Umbilical cord (tissue), 2 donors: ENCODE results near the gene TMEM147. TPM values are rescaled to one million over a fixed set of nuclear protein-coding genes. Genes with fewer than 3 reads are reported as not detected.
"Not testable (repeated sequence)": the region's sequence is repeated elsewhere in the genome, so short reads cannot be mapped to it uniquely, and the experiment has no call there.

Experiments used
- DNase-seq: peaks from one replicate; pipeline ENCODE4 v3.0.0-alpha.2; 2015; ENCODE audit warnings: low spot score
- total RNA-seq: library from RNA; depleted of rRNA; stranded (reverse); fragments of >200 nt; gene quantifications from one replicate; pipeline ENCODE4 v1.2.3, GENCODE V29; 2014; ENCODE audit warnings: low replicate concordance; ENCODE audit not compliant: insufficient read depth

The TMEM147 gene
- total RNA-seq, 1 donor from 2014 or later, result 55.4 TPM

DNA sequence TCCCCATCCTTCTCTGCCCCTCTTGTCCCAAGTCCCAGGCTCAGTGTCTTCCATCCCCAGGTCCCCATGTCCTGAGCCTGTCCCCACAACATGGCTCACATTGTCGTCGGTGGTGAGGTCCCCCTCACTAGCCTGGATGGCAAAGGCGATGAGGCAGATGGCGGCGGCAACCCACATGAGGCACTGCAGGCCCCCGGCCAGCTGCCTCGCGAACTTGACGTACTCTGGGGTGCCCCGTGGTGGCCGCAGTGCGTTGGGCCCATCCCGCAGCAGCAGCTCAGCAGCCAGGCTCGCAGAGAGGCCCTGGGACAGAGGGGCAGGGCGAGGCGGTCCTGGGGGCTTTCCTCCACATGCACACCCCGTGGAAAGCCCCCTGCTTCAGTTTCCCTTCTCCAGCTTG lies 16.9 kb downstream of the TMEM147 start:
- DNase-seq, result no peak

DNA sequence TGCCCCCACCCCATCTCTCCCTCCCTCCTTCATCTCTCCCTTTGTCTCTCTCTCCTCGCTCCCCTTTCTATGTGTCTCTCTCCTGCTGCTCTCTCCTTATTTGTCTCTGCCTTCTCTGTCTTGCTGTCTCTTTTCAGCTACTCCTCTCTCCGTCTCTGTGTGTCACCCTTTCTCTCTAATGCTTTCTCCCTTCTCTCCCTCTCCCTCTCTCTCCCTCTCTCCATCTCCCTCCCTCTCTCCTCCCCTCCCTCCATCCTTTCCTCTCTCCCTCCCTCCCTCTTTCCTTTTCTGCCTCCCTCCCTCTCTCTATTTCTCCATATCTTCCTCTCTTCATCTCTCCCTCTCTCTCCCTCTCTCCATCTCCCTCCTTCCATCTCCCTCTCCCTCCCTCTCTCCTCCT lies 17.4 kb downstream of the TMEM147 start:
- no peak for DNase-seq

DNA sequence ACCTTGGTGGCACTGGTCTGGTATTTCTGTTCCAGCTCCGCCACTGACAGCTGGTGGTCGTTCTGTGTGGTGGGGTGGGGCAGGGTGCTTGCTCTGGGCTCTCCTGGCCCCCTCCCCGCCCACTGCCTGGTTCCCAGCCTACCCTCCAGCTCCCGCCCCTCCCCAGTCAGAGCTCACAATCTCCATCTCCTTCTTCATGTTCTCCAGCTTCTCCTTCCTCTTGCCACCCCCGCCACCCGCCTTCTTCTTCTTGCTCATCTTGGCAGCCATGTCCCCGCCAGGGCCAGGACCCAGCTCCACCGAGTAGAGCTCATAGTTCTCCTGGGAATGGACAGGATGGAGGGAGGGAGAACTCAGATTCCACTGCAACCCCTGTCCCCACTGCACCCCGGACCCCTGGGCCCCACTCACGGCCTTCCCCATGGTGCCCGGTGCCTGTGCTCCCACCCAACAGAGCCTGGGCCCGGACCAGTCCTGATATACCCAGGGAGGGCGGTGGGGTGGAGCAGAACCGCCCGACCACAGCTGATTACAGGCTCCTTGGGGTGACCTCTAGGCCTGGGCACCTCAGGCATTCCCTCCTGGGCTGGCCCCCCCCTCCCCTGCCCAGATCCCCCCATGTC lies 17.9 kb downstream of the TMEM147 start, which contains the start of gene ATP4A:
TSS of gene ATP4A (minus strand) at position 452 of the 623 bp plus-strand sequence. CDS start at position 423, 29 bp downstream.
- DNase-seq, result no peak

DNA sequence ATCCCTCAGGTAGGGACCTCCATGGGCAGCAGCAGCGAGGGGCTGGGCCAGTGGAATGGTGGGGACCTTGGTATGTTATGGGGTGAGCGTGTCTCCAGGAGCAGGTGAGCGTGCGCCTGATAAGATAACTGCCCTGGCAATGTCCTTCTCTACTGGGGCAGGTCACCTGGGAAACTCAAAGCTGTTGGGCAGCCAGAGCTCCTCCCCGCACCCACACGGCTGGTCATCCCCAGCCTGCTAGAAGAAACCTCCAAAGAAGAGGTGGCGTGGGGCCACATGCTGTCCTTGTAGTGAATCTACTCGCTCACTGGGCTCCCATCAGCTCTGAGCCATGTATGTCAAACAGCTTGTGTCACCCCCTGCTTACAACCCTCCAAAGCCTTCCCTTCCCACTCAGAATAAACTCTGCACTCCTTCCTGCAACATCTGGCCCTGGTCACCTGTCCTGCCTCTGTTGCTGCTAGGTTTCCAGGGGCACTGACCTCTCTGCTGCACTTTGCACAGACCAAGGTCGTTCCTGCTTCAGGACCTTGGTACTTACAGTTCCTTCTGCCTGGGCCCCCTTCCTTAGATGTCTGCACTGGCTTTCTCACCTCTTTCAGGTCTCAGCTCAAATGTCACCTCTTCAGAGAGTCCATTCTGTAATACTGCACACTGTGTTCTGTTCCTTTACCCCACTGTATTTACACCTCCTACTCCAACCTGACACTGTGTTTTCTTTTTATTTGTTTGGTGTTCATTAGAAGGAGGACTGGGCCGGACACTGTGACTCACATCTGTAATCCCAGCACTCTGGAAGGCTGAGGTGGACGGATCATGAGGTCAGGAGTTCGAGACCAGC lies 19.8 kb downstream of the TMEM147 start:
- DNase-seq, result no peak

DNA sequence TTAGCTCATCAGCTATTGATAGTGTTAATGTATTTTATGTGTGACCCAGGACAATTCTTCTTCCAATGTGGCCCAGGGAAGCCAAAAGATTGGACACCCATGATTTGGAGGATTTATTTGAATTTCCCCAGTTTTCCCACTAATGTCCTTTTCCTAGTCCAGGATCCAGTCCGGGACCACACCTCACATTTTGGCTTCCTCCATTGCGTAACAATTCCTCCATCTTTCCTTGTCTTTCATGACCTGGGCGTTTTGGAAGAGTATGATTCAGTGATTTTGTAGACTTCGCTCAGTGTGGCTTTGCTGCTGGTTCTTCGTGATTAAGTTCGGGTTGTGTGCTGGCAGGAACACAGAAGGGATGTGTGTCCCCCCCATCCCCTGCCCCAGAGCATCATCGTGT lies 21.3 kb downstream of the TMEM147 start:
- DNase-seq, result no peak

DNA sequence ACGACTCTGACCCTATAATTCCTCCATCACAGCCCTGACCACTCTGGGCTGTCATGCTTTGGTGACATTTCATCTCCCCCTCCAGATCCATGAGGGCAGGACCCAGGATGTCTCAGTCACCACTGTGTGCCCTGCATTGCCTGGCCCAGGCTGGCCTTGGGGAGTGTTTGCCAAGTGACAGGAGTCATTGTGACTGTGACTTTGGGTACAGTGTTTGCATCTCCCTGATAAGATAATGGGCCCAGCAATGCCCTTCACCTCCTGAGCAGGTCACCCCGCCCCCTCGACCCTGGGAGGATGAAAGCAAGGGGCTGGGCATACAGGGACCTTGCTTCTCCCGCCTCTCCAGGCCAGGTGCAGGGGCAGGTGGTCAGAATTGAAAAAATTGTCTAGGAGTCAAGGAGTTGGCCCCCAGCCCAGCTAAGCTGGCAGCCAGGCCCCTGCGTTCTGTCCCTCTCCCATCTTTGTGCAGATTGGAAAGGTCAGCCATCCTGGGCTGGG lies 23.9 kb downstream of the TMEM147 start:
- no peak for DNase-seq

DNA sequence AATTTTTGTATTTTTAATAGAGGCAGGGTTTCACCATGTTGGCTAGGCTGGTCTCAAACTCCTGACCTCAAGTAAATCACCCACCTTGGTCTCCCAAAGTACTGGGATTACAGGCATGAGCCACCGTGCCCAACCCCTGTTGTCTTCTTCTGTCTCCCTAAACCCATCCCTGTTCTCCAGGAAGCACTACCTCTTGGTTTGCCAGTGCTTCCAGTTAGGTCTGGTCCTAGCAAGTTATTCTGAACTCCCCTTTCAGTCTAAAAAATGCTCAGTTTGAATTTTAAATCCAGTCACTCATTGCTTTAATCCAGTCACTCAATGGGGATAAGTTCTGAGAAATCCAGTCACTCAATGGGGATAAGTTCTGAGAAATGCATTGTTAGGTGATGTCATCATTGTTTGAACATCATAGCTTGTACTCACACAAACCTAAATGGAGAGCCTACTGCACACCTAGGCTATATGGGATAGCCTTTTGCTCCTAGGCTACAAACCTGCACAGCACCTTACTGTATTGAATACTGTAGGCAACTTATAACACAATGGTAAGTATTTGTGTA lies 26.1 kb downstream of the TMEM147 start:
- no peak for DNase-seq

DNA sequence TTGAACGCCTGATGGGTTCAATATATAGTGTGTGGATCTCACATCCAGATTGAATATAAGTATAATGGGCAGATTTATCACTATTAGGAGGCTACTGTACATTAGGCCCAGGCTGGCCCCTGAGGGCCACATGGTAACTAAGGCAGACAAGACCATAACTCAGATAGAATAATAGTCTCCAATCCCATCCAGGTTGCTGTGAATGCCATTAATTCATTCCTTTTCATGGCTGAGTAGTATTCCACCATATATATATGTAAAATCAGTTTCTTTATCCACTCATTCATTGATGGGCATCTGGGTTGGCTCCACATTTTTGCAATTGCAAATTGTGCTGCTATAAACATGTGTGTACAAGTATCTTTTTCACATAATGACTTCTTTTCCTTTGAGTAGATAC lies 32.5 kb downstream of the TMEM147 start:
- no peak for DNase-seq

DNA sequence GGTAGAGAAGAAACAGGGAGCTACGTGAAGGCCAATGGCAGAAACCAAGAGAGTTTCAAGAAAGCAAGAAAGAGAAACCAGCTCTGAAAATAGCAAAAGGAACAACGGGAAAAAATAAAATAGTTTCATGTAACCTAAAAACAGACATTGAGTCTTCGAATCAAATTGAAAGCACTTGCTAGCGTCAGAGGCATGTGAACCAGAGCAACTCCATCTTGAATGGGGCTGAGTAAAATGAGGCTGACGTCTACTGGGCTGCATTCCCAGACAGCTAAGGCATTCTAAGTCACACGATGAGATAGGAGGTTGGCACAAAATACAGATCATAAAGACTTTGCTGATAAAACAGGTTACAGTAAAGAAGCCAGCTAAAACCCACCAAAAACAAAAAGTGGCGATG lies 33.3 kb downstream of the TMEM147 start:
- DNase-seq, result peak; percentile 9

DNA sequence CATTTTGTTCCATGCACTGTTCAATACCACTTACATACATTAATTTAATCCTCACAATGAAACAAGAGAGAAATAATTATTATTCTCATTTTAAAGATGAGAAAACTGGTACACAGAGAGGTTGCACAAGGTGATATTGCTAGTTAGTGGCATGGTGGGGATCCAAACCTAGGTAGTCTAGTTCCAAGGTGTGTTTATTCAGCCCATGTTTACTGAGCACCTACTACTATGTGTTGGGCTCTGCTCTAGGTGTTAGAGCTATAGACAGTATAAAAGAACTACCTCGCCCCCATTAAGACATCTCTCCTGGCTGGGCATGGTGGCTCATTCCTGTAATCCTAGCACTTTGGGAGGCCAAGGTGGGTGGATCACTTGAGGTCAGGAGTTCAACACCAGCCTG lies 37.3 kb downstream of the TMEM147 start:
- no peak for DNase-seq

DNA sequence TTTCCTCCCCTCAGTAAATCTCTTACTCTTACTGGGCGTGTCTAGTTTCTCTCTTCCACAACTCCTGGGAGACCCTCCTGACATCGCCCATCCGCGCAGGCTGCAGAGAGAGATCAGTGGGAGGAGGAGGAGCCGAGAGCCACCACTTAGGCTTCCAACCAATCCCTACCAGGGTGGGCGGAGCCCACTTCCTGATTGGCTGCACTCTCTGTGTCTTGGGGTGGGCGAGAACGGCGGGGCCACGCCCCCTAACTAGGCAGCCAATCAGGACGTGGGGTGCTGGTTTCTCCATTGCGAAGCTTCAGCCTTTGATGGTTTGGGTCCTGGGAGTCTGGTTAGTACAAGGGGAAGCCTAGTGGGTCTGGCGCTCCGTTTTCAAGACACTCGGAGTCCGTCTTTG lies 40.4 kb downstream of the TMEM147 start, which contains the start of gene PMIS2:
TSS of gene PMIS2 (plus strand) at position 326 of the 400 bp plus-strand sequence. CDS start 87 bp downstream, outside the sequence.
- DNase-seq, result no peak

DNA sequence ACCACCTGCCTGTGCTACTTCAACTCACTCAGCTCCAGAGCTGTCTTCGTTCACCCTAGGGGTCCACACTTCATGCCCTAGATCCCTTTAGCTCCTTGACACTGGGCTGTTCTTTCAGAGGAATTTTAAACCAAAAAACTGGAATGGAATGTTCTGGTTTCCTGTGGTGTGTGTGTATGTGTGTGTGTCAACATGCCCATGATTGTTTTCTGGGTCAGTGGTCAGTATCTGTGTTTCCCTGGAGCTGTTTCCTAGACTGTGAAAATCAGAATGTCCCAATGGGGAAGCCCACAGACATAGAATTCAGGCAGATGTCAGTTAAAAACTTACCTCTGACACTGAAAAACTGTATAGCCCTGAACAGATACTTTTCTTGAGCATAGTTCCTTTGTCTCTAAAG lies 41.9 kb downstream of the TMEM147 start:
- DNase-seq, result no peak

DNA sequence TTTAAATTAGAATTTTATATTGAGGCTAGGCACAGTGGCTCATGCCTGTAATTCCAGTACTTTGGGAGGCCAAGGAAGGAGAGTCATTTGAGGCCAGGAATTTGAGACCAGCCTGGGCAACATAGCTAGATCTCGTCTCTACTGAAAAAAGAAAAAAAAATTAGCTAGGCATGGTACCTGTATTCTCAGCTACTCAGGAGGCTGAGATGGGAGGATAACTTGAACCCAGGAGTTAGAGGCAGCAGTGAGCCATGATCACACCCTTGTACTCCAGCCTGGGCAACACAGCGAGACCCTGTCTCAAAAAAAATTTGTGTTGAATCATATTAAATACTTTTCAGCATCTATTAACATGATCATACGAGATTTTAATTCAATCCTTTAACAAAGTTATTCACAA lies 45.4 kb downstream of the TMEM147 start:
- DNase-seq, result no peak

DNA sequence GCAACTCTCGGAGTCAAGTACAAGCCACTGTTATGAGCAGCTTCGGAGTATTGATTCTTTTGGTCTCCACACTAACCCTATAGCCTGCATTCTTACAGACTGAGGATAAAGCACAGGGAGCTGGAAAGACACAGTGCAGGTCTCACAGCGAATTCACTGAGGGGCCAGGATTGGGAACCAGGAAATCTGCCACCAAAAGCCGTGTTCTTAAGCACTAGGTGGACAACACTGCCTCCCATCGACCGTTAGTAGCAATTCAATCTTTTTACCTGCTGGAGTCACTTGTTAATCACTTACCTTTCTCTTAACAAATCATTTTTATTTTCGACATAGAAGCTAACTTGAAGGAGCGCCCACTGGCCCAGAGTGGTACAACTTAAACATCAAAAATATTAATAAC lies 46.8 kb downstream of the TMEM147 start:
- DNase-seq, result peak; percentile 47

DNA sequence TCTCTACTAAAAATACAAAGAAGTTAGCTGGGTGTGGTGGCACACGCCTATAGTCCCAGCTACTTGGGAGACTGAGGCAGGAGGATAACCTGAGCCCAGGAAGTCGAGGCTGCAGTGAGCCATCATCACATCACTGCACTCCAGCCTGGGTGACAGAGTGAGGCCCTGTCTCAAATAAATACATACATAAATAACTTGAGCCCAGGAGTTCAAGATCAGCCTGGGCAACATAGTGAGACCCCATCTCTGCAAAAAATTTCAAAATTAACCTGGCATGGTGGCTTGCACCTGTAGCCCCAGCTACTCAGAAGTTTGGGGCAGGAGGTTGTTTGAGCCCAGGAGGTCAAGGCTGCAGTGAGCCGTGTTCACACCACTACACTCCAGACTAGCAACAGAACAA lies 49.6 kb downstream of the TMEM147 start:
- DNase-seq, result not testable (repeated sequence)

DNA sequence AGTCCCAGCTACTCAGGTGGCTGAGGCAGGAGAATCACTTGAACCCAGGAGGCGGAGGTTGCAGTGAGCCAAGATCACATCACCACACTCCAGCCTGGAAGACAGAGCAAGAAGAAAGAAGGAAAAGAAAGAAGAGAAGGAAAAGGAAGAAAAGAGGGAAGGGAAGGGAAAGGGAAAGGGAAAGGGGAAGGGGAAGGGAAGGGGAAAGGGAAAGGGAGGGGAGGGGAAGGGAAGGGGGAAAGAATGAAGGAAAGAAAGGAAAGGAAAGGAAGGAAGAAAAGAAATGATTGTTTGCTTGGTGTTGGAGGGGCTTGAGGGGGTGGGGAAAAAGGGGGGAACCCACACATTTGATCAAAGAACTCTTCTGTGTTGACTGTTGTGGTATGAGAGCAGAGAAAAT lies 50.5 kb downstream of the TMEM147 start:
- no peak for DNase-seq

DNA sequence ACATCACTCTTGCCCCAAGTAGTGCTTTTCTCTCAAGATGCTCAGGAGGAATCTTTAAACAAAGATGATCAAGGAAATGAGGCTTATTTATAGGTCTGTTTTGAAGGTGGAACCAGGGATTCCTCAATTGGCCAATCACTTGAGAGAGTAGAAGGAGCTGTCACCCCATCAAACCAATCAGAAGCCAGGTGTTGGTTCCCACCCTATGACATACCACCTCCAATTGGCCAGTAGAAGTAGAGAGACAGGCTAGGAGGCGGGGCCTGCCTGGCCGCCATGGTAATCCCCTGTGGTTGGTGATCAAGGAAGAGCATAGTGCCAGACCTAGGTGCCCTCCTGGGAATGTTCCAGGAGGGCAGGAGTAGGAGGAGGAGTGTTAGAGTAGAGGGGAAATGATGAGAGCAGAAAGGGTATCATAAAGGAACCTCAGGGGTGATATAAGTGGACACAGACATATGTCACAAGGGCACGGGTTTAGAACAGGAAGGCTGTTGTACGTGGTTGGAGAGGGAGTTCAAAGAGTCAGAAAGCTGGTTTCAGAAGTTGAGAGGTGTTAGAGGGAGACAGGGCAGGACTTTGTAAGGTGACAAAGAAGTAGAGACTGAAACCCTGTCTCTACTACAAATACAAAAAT lies 51.1 kb downstream of the TMEM147 start:
- no peak for DNase-seq

Other genes starting within 250 kb of the TMEM147 start
- 13.0 TPM for gene CD22, start 216.4 kb upstream of the TMEM147 start, total RNA-seq
- 0.48 TPM for gene FFAR1, start 197.7 kb upstream of the TMEM147 start, total RNA-seq
- gene FFAR3, start 187.2 kb upstream of the TMEM147 start, total RNA-seq, result 7.0 TPM
- not detected for gene GPR42, start 174.6 kb upstream of the TMEM147 start, total RNA-seq
- 0.72 TPM for gene FFAR2, start 97.4 kb upstream of the TMEM147 start, total RNA-seq
- gene KRTDAP, start 55.2 kb upstream of the TMEM147 start, total RNA-seq, result 56.1 TPM
- 11.8 TPM for gene DMKN, start 32.0 kb upstream of the TMEM147 start, total RNA-seq
- gene SBSN, start 17.3 kb upstream of the TMEM147 start, total RNA-seq, result 2.2 TPM
- not detected for gene GAPDHS, start 12.2 kb upstream of the TMEM147 start, total RNA-seq
- gene ATP4A, start 18.0 kb downstream of the TMEM147 start, total RNA-seq, result not detected
- not detected for gene PMIS2, start 40.5 kb downstream of the TMEM147 start, total RNA-seq
- gene HAUS5, start 67.1 kb downstream of the TMEM147 start, total RNA-seq, result 4.6 TPM
- 20.9 TPM for gene RBM42, start 83.4 kb downstream of the TMEM147 start, total RNA-seq
- not detected for gene ETV2, start 96.1 kb downstream of the TMEM147 start, total RNA-seq
- gene COX6B1, start 102.7 kb downstream of the TMEM147 start, total RNA-seq, result 177 TPM
- 6.7 TPM for gene UPK1A, start 120.9 kb downstream of the TMEM147 start, total RNA-seq
- gene ZBTB32, start 158.9 kb downstream of the TMEM147 start, total RNA-seq, result not detected
- 2.2 TPM for gene KMT2B, start 172.4 kb downstream of the TMEM147 start, total RNA-seq
- not detected for gene IGFLR1, start 196.8 kb downstream of the TMEM147 start, total RNA-seq
- gene U2AF1L4, start 199.8 kb downstream of the TMEM147 start, total RNA-seq, result not detected
- 3.6 TPM for gene PSENEN, start 200.0 kb downstream of the TMEM147 start, total RNA-seq
- gene LIN37, start 202.9 kb downstream of the TMEM147 start, total RNA-seq, result 8.4 TPM
- 67.4 TPM for gene HSPB6, start 211.4 kb downstream of the TMEM147 start, total RNA-seq
- 15.9 TPM for gene PROSER3, start 212.6 kb downstream of the TMEM147 start, total RNA-seq
- gene ARHGAP33, start 229.9 kb downstream of the TMEM147 start, total RNA-seq, result 0.96 TPM